Gastrocnemius medialis (tissue), 4 donors: ENCODE data around the gene SH3GL2. TPM values are rescaled to one million over a fixed set of nuclear protein-coding genes. Genes with fewer than 3 reads are reported as not detected.

Experiments
- ATAC-seq, 2 donors: fragments of 150-250 bp; one replicate each; pipeline ENCODE4 v1.9.1; 2016
- DNase-seq, 2 donors: peaks; one replicate each; pipeline ENCODE4 v3.0.0-alpha.2; 2019
- H3K27ac ChIP-seq, 4 donors: fragments of 200-600 bp; sonication (generic); 1 replicate in 1 of 4; 2 replicates in 3 of 4; pipeline ENCODE4 v1.5.1; 2016 to 2018; ENCODE audit warnings: mild to moderate bottlenecking in 2 of 4, moderate library complexity in 1 of 4
- H3K27me3 ChIP-seq, 3 donors: fragments of 200-600 bp; sonication (generic) in 2 of 3; 1 replicate in 1 of 3; 2 replicates in 2 of 3; pipeline versions ENCODE4 v1.5.1 to v1.6.0; 2016 to 2019; ENCODE audit warnings: mild to moderate bottlenecking in 1 of 3, moderate library complexity in 1 of 3
- H3K36me3 ChIP-seq, 2 donors: fragments of 200-600 bp; sonication (generic) in 1 of 2; one replicate each; pipeline ENCODE4 v1.5.1; 2017 to 2018
- H3K4me1 ChIP-seq, 2 donors: fragments of 200-600 bp; sonication (generic) in 1 of 2; one replicate each; pipeline ENCODE4 v1.5.1; 2016 to 2017; ENCODE audit warnings: mild to moderate bottlenecking in 2 of 2
- H3K4me3 ChIP-seq, 4 donors: fragments of 200-600 bp; sonication (generic) in 3 of 4; 1 replicate in 1 of 4; 2 replicates in 3 of 4; pipeline ENCODE4 v1.5.1; 2016 to 2019; ENCODE audit warnings: mild to moderate bottlenecking in 2 of 4
- H3K9me3 ChIP-seq, 3 donors: fragments of 200-600 bp; sonication (generic) in 2 of 3; 1 replicate in 1 of 3; 2 replicates in 2 of 3; pipeline ENCODE4 v1.5.1; 2016 to 2019
- POLR2A ChIP-seq, 2 donors: fragments of 450-650 bp; IDR thresholded peaks; one replicate each; pipeline ENCODE4 v1.6.1; 2017; ENCODE audit warnings: antibody characterized with exemption in 2 of 2, mild to moderate bottlenecking in 2 of 2, moderate library complexity in 2 of 2
- in situ Hi-C, 4 donors: fragments of 200-750 bp; cut with MboI; loops; one replicate each; pipeline versions ENCODE4 v1.15.0 to v1.8.0; 2017; ENCODE audit warnings: low sequenced_read_pairs in 4 of 4
- intact Hi-C: fragments of 100-400 bp; cut with DNase I; formaldehyde crosslinking; loops from one replicate; pipeline ENCODE4 v1.15.1; 2023; ENCODE audit warnings: low total_unique reads
- total RNA-seq, 4 donors: library from RNA; depleted of rRNA; stranded (reverse); fragments of >200 nt; gene quantifications; one replicate each; pipeline versions ENCODE4 v1.1.0 to v1.2.3, GENCODE V29; 2016
- TF ChIP-seq, protein P1 (sequence below), 5 experiments: fragments of 450-650 bp in 3 of 5; fragments of 200-600 bp in 2 of 5; sonication (generic) in 2 of 5; IDR thresholded peaks in 4 of 5; conservative IDR thresholded peaks in 1 of 5; 1 replicate in 4 of 5; 2 replicates in 1 of 5; pipeline ENCODE4 v1.5.1; 2016 to 2019; ENCODE audit warnings: antibody characterized with exemption in 5 of 5, mild to moderate bottlenecking in 3 of 5, moderate library complexity in 3 of 5

Gene SH3GL2
- total RNA-seq, 4 donors from 2014 or later, result not detected

GRCh38 chr9:17810317-17810716 is 231.5 kb downstream of the SH3GL2 start:
- Histone ChIP-seq H3K9me3 (no peaks in the 10 kb centered on the region), H3K4me3 (no peak overlapping the region), H3K27me3 (no peaks in the 10 kb centered on the region), H3K27ac (no peak overlapping the region), H3K4me1 (no peaks in the 10 kb centered on the region), H3K36me3 (no peaks in the 10 kb centered on the region)
- intact Hi-C loops, result loop anchor here (5.0 kb wide), 1 partner anchor 1217 kb away; no protein-coding TSS in a partner anchor
- no peak for TF ChIP-seq POLR2A (IDR thresholded peaks at IDR 0.05)
- TF ChIP-seq, protein P1, sequence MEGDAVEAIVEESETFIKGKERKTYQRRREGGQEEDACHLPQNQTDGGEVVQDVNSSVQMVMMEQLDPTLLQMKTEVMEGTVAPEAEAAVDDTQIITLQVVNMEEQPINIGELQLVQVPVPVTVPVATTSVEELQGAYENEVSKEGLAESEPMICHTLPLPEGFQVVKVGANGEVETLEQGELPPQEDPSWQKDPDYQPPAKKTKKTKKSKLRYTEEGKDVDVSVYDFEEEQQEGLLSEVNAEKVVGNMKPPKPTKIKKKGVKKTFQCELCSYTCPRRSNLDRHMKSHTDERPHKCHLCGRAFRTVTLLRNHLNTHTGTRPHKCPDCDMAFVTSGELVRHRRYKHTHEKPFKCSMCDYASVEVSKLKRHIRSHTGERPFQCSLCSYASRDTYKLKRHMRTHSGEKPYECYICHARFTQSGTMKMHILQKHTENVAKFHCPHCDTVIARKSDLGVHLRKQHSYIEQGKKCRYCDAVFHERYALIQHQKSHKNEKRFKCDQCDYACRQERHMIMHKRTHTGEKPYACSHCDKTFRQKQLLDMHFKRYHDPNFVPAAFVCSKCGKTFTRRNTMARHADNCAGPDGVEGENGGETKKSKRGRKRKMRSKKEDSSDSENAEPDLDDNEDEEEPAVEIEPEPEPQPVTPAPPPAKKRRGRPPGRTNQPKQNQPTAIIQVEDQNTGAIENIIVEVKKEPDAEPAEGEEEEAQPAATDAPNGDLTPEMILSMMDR (IDR thresholded peaks at IDR 0.05 in 4 of 5, conservative IDR thresholded peaks at IDR 0.05 in 1 of 5), result no peak
- in situ Hi-C loops, result loop anchor here (5.0 to 25.0 kb wide), 5 partner anchors 98 to 1227 kb away; partner anchors contain the start of genes RRAGA (in 1 of the 4) and SAXO1 (in 1 of the 4)
- DNase-seq, result no peak
- ATAC-seq, result no peak

DNA sequence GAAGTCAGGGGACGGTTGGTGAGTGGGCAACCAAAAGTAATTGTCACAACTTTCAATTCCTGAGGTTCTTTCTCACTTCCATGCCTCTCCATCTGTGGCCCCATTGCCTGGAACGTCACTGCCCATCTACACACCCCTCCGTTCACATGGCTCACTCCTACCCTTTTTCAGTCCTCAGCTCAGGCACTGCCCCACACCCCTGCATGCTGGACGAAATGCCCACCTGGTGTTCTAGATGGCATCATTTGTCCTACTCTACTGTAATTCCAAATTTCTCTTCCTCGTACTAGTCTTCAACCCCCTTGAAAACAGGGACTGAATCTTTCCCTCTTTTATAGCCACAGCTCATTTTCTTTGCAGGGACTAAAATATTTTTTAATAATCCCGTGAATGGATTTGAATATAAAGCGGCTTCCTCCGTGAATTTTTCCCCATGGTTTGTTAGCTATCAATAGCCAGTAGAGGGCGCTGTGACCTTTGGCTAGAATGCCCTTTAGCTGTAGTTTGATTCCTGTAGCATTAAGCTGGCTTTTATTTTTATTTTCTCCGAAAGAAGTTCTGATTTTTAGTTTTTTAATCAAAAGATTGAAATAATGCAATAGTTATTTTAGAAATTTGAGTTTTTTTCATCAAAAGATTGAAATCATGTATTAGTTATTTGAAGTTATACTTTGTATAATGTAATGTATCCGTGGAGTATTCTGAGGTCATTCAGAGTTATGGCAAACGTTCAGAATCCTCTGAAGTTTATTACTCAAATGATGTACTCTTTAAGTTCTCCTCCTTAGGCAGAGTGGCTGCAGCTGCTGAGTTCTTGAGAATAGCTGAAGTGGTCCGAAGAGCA is 232.1 kb downstream of the SH3GL2 start:
- Histone ChIP-seq H3K4me3 (no peak overlapping the region), H3K27me3 (no peaks in the 10 kb centered on the region), H3K4me1 (no peaks in the 10 kb centered on the region), H3K9me3 (no peaks in the 10 kb centered on the region), H3K36me3 (no peaks in the 10 kb centered on the region), H3K27ac (no peak overlapping the region)
- ATAC-seq (no peak), DNase-seq (no peak)
- in situ Hi-C loops (loop anchor here (5.0 to 25.0 kb wide), 5 partner anchors 99 to 1226 kb away; partner anchors contain the start of genes RRAGA (in 1 of the 4) and SAXO1 (in 1 of the 4)), intact Hi-C loops (loop anchor here (5.0 kb wide), 1 partner anchor 1216 kb away; no protein-coding TSS in a partner anchor)
- TF ChIP-seq, protein P1 (IDR thresholded peaks at IDR 0.05 in 4 of 5, conservative IDR thresholded peaks at IDR 0.05 in 1 of 5), result peak; percentile 22 to 63 (median 41)
- TF ChIP-seq POLR2A (IDR thresholded peaks at IDR 0.05), result no peak

- ATAC-seq (no peak), DNase-seq (no peak)
- no peak for TF ChIP-seq POLR2A (IDR thresholded peaks at IDR 0.05)
- TF ChIP-seq, protein P1 (IDR thresholded peaks at IDR 0.05 in 4 of 5, conservative IDR thresholded peaks at IDR 0.05 in 1 of 5), result no peak
- H3K4me3 ChIP-seq, result no peak overlapping the region
- no peaks in the 10 kb centered on the region for H3K27me3 ChIP-seq
- H3K36me3 ChIP-seq, result no peaks in the 10 kb centered on the region
- in situ Hi-C loops, result loop anchor here (5.0 to 25.0 kb wide), 5 partner anchors 101 to 1224 kb away; partner anchors contain the start of genes RRAGA (in 1 of the 4) and SAXO1 (in 1 of the 4)
- no peaks in the 10 kb centered on the region for H3K9me3 ChIP-seq
- H3K4me1 ChIP-seq, result no peaks in the 10 kb centered on the region
- intact Hi-C loops, result loop anchor here (5.0 kb wide), 1 partner anchor 1214 kb away; no protein-coding TSS in a partner anchor
- no peak overlapping the region for H3K27ac ChIP-seq
Observed at GRCh38 chr9:17813798-17814197, 234.9 kb downstream of the SH3GL2 start.

GRCh38 chr9:17816431-17817027 is 237.7 kb downstream of the SH3GL2 start:
- DNase-seq, result no peak
- no peaks in the 10 kb centered on the region for H3K4me1 ChIP-seq
- ATAC-seq, result no peak
- no peak overlapping the region for H3K4me3 ChIP-seq
- TF ChIP-seq, protein P1 (IDR thresholded peaks at IDR 0.05 in 4 of 5, conservative IDR thresholded peaks at IDR 0.05 in 1 of 5), result no peak
- TF ChIP-seq POLR2A (IDR thresholded peaks at IDR 0.05), result no peak
- no peaks in the 10 kb centered on the region for H3K27me3 ChIP-seq
- no peak overlapping the region for H3K27ac ChIP-seq
- intact Hi-C loops (no loop called here), in situ Hi-C loops (loop anchor here (10.0 to 25.0 kb wide), 4 partner anchors 104 to 1221 kb away; partner anchors contain the start of genes RRAGA (in 1 of the 4) and SAXO1 (in 1 of the 4))
- H3K36me3 ChIP-seq, result no peaks in the 10 kb centered on the region
- no peaks in the 10 kb centered on the region for H3K9me3 ChIP-seq
